DND-41 (cell line): Measurements from ENCODE around the gene RFK.

ENCODE experiments used
- ATAC-seq: fragments of 200-7000 bp; cut with Tn5 transposase; 3 replicates; pipeline ENCODE4 v1.9.1; 2021; ENCODE audit warnings: low read depth; ENCODE audit not compliant: insufficient read depth
- DNase-seq: peaks from one replicate; pipeline ENCODE4 v3.0.0-alpha.2; 2020
- H2AFZ ChIP-seq: 2 replicates; pipeline ENCODE4 v1.6.0; 2012; ENCODE audit warnings: low read depth, low read length
- H3K27ac ChIP-seq: 2 replicates; pipeline ENCODE4 v1.5.1; 2012; ENCODE audit warnings: low read length, inconsistent platforms
- H3K27me3 ChIP-seq: fragments of 200-600 bp; sonication (generic); 2 replicates; pipeline ENCODE4 v1.6.0; 2012; ENCODE audit warnings: low read length, mild to moderate bottlenecking, inconsistent platforms; ENCODE audit not compliant: insufficient read depth, poor library complexity
- H3K36me3 ChIP-seq: 2 replicates; pipeline ENCODE4 v1.5.1; 2012; ENCODE audit warnings: low read length, inconsistent platforms; ENCODE audit not compliant: insufficient read depth
- H3K4me1 ChIP-seq: 2 replicates; pipeline ENCODE4 v1.5.1; 2012; ENCODE audit warnings: mild to moderate bottlenecking, low read length; ENCODE audit not compliant: insufficient read depth
- H3K4me2 ChIP-seq: 2 replicates; pipeline ENCODE4 v1.6.0; 2012; ENCODE audit warnings: mild to moderate bottlenecking, moderate library complexity, low read length, inconsistent platforms; ENCODE audit not compliant: insufficient read depth
- H3K4me3 ChIP-seq, 2 experiments: fragments of 200-600 bp in 1 of 2; shearing (Covaris generic) in 1 of 2; 2 replicates each; pipeline ENCODE4 v1.5.1; 2012 to 2016; ENCODE audit warnings: inconsistent platforms in 2 of 2, low read length in 2 of 2, mild to moderate bottlenecking in 2 of 2, low read depth in 1 of 2, moderate library complexity in 1 of 2
- H3K79me2 ChIP-seq: 2 replicates; pipeline ENCODE4 v1.6.0; 2012; ENCODE audit warnings: low read length, inconsistent platforms; ENCODE audit not compliant: insufficient read depth
- H3K9ac ChIP-seq: 2 replicates; pipeline ENCODE4 v1.6.0; 2012; ENCODE audit warnings: low read depth, mild to moderate bottlenecking, inconsistent platforms, low read length, moderate library complexity
- H3K9me3 ChIP-seq: 2 replicates; pipeline ENCODE4 v1.5.1; 2012; ENCODE audit warnings: low read length, moderate library complexity, mild to moderate bottlenecking, inconsistent platforms; ENCODE audit not compliant: insufficient read depth, severe bottlenecking
- H4K20me1 ChIP-seq: 2 replicates; pipeline ENCODE4 v1.6.0; 2012; ENCODE audit warnings: low read length; ENCODE audit not compliant: insufficient read depth
- CTCF ChIP-seq: IDR thresholded peaks from 2 replicates; pipeline ENCODE4 v1.5.1; 2012; ENCODE audit warnings: borderline replicate concordance, low read length, moderate library complexity, mild to moderate bottlenecking; ENCODE audit not compliant: poor library complexity, severe bottlenecking; ENCODE audit errors: extremely low read depth
- EZH2 ChIP-seq: IDR thresholded peaks from 3 replicates; pipeline ENCODE4 v1.6.1; 2012; ENCODE audit warnings: borderline replicate concordance, low read depth, mild to moderate bottlenecking, moderate library complexity, low read length, inconsistent platforms; ENCODE audit not compliant: severe bottlenecking

Gene RFK

GRCh38 chr9:76352026-76352620 is 42.1 kb downstream of the RFK start:
- H3K9me3 ChIP-seq: no peaks in the 10 kb centered on the region
- H3K4me2 ChIP-seq: no peak overlapping the region
- no peak overlapping the region for H3K4me3 ChIP-seq
- H3K27me3 ChIP-seq: no peaks in the 10 kb centered on the region
- no peaks in the 10 kb centered on the region for H3K79me2 ChIP-seq
- DNase-seq (no peak), ATAC-seq (no peak)
- no peak overlapping the region for H2AFZ ChIP-seq
- no peak for TF ChIP-seq EZH2
- TF ChIP-seq CTCF: no peak
- no peaks in the 10 kb centered on the region for H3K4me1 ChIP-seq
- H3K36me3 ChIP-seq: no peaks in the 10 kb centered on the region
- H3K27ac ChIP-seq: no peak overlapping the region
- no peak overlapping the region for H3K9ac ChIP-seq
- no peaks in the 10 kb centered on the region for H4K20me1 ChIP-seq

- TF ChIP-seq CTCF (no peak), EZH2 (no peak)
- DNase-seq (no peak), ATAC-seq (no peak)
These were observed 43.2 kb downstream of the RFK start for GRCh38 chr9:76351006-76351405.

GRCh38 chr9:76349865-76350264 is 44.4 kb downstream of the RFK start:
- H3K9me3 ChIP-seq: no peaks in the 10 kb centered on the region
- no peaks in the 10 kb centered on the region for H4K20me1 ChIP-seq
- H3K4me2 ChIP-seq: no peak overlapping the region
- no peak for TF ChIP-seq EZH2
- no peak for TF ChIP-seq CTCF
- H3K4me1 ChIP-seq: no peaks in the 10 kb centered on the region
- no peak overlapping the region for H3K4me3 ChIP-seq
- ATAC-seq: no peak
- no peak overlapping the region for H3K27ac ChIP-seq
- no peak overlapping the region for H2AFZ ChIP-seq
- no peaks in the 10 kb centered on the region for H3K79me2 ChIP-seq
- H3K36me3 ChIP-seq: no peaks in the 10 kb centered on the region
- no peak for DNase-seq
- no peak overlapping the region for H3K9ac ChIP-seq
- no peaks in the 10 kb centered on the region for H3K27me3 ChIP-seq

More at GRCh38 chr9:76351006-76351405, 43.2 kb downstream of the RFK start:
- H3K36me3 ChIP-seq: no peaks in the 10 kb centered on the region
- H3K4me1 ChIP-seq: no peaks in the 10 kb centered on the region
- no peaks in the 10 kb centered on the region for H4K20me1 ChIP-seq
- no peak overlapping the region for H3K9ac ChIP-seq
- no peaks in the 10 kb centered on the region for H3K27me3 ChIP-seq
- H3K27ac ChIP-seq: no peak overlapping the region
- H3K9me3 ChIP-seq: no peaks in the 10 kb centered on the region
- H3K4me2 ChIP-seq: no peak overlapping the region
- no peaks in the 10 kb centered on the region for H3K79me2 ChIP-seq
- no peak overlapping the region for H3K4me3 ChIP-seq
- no peak overlapping the region for H2AFZ ChIP-seq
